Amniotic epithelial cell (primary cell): ENCODE measurements around the gene KIF2C.
"Not testable (repeated sequence)": the region's sequence is repeated elsewhere in the genome, so short reads cannot be mapped to it uniquely, and the experiment has no call there.

Experiments used
- DNase-seq: peaks from one replicate; pipeline ENCODE4 v3.0.0-alpha.2; 2010; ENCODE audit warnings: low read depth

KIF2C gene

DNA sequence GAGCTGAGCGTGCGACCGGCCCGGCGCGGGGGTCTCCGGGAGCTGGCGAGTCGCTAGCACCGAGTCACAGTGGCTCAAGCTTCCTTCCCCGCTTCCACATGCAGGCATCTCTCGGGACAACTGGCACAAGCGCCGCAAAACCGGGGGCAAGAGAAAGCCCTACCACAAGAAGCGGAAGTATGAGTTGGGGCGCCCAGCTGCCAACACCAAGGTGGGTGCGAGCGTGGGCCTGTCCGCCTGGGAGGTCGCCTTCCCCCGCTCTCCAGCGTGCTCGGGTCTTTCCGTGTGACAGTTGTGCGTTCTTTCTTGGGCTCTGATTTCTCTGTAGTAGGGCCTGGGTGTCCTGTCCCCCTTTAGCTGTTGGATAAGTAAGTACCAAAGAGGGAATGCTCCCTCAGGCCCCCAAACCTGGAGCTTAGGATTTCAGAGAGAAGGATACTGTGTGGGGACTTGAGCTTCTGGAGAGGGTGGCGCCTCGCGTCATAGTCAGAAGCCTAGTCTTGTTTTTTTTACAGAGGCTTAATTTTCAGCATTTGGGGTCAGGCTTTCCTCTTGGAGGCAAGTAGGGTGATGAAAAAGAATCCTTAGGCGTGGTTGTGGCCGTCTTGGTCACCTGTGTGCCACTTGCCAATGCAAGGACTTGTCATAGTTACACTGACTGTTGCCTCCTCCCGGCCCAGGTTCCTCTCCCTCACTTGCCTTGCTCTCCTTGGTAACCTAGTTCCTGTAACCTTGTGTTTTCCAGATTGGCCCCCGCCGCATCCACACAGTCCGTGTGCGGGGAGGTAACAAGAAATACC, 36.5 kb downstream of the KIF2C start:
- DNase-seq: no peak

DNA sequence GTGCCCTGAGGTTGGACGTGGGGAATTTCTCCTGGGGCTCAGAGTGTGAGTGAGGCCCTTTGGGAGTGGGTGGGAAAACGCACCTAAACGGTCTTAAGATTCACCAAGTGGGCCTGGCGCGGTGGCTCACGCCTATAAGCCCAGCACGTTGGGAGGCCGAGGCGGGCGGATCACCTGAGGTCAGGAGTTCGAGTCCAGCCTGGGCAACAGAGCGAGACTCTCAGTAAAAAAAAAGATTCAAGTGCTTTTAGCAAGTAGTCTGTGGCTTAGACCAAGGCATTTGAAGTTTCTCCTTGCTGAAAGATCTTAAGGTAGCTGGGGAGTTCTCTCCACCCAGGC, 37.1 kb downstream of the KIF2C start:
- DNase-seq: no peak

DNA sequence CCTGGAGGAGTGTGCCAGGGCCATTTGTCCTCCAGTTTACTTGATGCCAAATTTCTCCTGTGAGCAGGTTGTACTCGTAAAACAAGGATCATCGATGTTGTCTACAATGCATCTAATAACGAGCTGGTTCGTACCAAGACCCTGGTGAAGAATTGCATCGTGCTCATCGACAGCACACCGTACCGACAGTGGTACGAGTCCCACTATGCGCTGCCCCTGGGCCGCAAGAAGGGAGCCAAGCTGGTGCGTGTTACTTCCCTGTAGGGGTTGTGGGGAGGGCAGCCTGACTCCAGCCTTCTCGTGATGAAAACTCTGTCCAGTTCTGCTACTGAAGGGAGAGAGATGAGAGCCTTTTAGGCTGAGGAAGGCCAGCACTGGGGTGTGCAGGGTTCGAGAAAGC, 37.9 kb downstream of the KIF2C start:
- DNase-seq: no peak

DNA sequence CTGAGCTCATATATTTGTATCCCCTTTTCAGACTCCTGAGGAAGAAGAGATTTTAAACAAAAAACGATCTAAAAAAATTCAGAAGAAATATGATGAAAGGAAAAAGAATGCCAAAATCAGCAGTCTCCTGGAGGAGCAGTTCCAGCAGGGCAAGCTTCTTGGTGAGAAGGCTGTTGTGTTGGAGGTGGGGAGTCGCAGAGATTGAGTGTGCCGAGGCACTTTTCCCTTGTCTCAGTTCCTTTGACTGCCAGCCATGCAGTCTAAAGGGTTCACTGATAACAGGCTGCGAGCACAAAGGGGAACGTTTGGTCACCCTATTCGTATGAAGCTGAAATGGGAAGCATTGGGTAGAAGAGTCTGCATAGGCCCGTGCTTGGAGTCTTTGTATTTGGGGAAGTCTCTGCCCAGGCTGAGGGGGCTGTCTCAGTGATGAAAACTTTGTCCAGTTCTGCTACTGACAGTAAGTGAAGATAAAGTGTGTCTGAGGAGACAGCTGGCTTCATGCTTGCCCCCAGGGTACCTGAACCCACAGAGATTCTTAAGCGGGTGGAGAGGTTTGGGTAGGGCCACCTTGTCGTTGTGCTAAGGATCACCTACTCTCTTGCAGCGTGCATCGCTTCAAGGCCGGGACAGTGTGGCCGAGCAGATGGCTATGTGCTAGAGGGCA, 38.5 kb downstream of the KIF2C start:
- no peak for DNase-seq

DNA sequence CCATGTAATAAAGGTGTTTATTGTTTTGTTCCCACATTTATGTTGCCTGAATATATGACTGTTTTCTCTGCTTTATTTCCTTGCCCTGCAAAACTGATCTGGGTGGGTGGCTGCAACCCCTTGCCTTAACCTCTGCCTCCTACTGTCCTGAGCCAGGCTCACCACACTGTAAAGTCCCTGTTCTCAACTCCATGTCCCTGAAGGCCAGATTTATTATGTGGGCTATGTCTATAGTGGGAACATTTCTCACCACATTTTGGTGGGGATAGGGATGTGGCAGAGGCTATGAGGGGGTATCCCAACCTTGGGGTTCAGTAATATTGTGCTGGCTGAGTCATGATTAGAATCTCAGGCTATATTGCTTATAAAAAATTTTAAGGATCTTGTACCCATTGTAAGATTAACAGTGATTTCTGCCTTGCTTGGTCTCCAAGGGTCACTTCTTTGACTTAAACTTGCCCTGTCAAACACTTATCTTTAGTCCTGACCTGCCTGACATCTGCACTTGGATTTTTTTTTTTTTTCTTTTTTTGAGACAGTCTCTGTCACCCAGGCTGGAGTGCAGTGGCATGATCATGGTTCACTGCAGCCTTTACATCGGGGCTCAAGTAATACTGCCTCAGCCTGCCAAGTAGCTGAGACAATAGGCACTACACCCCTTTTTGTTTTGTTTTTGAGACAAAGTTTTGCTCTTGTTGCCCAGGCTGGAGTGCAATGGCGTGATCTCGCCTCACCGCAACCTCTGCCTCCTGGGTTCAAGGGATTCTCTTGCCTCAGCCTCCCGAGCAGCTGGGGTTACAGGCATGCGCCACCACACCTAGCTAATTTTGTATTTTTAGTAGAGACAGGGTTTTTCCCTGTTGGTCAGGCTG, 39.3 kb downstream of the KIF2C start:
- no peak for DNase-seq

DNA sequence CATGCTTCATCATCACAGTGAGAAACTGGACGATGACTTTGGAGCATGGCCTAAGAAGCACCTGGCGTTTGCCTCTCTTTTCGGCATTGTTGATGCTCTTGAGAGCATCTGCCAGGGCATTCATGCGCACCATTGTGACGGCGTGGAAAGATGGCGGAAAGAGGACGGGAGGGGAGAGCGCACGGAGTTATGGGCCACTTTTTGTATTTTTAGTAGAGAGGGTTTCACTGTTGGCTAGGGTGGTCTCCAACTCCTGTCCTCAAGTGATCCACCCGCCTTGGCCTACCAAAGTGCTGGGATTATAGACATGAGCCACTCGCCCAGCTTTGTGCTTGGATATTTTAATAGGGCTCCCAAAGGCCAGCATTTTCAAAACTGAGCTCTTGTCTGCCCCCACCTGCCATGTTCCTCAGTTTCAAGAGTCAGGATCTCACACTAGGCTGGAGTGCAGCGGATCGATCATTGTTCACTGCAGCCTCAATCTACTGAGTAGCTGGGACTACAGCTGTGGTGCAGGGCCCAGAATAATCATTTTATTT, 41.0 kb downstream of the KIF2C start:
- DNase-seq: no peak

DNA sequence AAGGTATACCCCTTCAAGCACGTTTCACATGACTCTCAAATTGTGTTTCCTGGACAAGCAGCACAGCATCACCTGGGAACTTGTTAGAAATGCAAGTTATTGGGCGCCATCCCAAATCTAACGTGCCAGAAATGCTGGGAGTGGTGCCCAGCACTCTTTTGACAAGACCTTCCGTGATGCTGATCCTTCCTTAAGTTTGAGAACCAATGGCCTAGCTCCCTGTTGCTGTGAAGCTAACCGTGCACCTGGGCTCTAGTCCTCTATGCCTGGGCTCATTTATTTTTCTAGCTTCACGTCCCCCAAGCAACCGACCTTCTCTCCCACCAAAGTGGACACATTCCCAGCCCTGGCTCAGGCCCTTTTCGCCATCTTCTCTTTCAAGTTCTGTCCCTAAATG, 44.1 kb downstream of the KIF2C start:
- DNase-seq: no peak

DNA sequence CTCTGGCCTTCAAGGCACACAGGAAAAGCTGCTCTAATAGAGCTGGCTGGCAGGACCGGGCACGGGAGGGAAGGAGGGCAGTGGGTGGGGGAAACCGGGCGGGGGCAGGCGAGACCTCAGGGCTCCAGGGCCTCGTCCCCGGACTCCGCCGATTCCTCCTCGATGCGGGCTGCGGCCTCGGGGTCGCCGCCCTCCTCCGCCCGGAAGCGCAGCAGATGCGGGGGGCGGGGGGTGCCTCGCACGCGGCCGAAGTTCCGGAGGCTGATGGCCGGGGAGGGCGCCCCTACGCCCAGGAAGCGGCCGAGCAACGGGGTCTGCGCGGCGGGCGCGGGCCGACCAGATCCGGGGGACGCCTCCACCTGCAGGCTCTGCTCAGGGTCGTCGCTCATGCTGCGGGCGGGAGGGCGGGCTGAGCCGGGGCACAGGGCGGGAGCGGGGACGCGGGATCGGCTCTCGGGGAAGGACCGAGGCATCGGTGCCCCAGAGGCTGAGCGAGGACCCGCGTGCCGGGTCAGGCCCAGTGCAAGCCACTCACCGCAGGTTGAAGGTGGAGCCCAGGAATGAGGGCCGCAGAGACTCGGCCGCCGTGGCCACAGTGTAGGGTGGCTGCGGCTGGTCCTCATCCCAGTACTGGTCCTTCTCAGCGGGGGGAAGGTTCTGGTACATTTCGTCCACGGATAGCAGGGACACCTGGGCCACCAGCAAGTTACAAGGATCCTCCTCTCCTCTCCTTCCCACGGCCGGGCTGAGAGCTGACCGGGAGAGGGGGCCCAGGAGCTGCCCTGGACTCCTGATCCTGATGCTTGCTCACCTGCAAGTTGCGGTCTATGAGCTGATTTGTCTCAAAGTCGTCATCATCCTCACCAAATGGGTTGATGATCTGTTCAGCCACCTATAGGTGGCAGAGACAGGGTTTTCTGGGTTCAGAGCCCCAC, 44.7 kb downstream of the KIF2C start:
- no peak for DNase-seq

DNA sequence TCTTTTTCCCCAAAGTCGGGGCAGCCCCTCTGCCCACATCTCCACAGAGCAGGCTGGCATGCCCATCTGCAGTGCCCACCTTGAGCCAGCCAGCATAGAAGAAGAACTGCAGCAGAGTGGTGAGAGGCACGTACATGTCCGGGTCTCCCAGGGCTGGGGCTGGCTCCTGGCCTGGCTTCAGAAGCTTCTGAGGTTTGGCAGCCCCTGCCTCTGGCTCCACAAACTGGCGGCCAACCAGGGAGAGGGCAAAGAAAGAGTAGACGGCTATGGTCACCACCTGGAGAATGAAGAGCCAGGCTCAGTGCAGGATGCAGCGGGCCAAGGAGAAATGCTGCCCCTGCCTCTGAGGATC, 45.4 kb downstream of the KIF2C start:
- no peak for DNase-seq

DNA sequence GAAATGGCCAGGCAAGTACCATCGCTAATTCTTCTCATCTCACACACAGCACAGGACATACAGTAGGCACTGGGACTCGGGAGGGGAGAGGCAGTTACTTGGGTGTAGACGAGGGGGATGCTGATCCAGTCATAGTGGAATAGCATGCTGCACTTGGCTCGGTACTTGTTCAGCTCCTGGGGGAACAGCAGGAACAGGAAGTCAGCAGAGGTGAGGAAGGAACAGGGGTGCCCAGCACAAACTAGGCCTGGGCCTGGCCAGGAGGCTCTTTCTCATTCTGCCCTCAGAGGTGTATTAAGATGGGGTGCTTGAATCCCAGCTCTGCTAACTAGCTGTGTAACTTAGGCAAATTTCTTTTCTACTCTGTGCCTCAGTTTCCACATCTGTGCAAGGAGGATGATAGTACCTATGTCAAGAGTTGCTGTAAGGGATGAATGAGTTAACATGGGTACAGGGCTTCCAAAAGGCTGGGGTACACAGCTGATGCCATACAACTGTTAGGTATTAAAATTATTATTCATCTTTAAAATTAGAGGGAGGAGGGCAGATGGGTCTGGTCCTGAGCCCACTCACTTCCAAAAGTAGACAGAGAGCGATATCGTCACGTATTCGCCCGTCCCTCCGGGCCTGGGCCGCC, 46.0 kb downstream of the KIF2C start:
- DNase-seq: no peak

DNA sequence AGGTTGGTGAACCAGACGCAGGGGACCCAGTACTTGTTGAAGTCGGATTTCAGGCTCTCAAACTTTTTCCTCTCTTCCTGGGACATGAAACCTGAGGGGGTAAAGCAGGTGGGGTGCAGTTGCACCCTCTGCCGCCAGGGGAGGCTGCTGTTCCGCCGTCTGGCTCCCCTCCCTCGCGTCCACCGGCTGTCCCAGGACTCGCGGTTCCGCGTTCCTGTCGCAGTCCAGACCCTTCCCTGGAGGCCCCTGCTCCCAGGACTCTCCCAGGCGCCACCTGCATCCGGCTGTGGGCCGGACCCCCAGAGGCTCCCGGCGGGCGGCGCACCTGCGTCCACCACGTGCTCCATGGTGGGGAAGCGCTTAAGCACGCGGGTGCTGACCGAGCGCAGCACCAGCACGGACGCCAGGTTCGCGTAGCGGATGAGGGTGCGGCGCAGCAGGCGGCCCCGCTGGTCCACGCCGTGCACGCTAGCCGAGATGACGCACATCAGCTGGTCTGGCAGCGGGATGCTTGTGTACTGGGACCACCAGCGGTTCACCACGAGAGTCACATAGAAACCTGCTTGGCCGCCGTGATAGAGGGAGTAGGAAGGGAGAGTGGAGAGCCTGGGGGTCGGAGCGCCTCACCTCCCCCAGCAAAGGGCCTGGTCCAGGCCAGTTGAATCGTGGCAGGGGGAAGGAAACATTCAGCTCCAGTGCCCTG, 46.7 kb downstream of the KIF2C start:
- peak; percentile 43 for DNase-seq

DNA sequence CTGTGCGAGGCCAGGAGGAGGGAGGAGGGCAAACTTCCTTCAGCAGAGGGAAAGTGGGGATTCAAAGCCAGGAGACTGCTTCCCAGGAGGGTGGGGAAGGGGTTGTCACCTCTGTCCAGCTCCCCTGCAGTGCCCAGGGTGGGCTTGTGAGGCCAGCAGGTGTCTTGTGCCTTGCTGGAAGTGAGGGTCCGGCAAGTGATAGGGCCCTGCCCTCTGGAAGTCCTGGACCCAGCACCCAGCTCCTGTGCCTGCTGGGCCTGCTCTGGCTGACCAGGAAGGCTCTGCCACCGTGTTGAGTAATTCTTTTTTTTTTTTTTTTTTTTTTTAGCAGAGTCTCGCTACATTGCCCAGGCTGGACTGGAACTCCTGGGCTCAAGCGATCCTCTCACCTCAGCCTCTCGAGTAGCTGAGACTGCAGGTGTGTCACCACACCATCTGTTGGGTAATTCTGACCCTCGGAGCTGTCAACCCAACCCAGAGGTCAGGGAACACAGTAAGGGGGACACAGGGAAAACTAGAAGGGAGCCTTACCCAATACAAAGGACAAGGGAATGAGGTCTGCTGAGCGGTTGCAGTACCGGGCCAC, 47.3 kb downstream of the KIF2C start:
- no peak for DNase-seq

DNA sequence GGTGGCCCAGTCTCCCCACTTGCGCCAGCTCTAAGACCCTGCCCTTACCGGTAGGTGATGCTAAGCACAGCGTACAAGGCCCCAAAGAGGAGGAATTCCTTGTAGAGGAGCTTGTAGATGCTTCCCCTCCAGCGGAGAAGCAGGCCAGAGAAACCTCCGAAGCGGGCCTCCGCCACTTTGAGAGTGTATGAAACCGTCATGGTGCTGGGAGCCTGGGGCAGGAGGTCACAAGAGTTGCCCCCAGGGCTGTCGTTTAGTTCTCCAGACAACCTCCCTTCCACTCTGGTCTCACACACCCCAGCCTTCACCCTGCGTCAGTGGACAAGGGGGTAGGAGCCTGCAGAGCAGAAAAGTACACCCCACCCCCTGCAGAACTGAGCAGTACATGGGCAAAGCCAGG, 47.9 kb downstream of the KIF2C start:
- no peak for DNase-seq

DNA sequence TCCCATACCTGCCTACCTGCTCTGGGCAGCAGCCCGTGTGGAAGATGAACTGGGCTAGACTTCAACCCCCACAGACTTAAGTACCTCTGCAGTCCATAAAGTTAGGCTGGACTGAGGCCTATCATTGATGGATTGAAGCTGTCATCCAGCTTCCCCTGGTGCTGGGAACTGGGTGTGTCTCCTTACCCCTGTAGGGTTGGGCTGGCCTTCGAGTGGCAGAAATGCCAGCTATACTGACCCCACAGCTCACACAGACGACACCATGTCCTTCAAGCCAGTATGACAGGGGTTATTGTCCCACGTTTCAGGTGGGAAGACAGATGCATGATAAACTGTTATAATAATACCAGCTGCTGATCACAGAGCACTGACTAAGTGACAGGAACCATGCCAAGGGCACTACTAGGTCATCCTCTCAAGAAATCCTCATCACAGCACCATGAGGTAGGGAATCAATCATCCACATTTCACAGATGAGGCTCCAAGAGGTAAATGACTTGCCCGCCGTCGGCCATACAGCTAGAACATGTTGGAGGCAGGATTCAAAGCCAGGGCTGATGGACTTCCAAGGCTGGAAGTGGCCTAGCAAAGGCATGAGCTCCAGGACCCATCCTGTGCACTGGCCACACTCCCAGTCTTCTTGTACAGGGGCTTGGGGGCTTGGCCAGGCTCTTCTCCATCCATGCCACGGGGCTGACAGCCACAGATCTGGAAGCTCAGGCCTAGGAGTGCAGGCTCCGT, 48.7 kb downstream of the KIF2C start, which contains the start of gene BEST4:
BEST4 (minus strand) TSS at position 51 of the 741 bp plus-strand sequence. CDS start 465 bp downstream, outside the sequence.
- DNase-seq: no peak

DNA sequence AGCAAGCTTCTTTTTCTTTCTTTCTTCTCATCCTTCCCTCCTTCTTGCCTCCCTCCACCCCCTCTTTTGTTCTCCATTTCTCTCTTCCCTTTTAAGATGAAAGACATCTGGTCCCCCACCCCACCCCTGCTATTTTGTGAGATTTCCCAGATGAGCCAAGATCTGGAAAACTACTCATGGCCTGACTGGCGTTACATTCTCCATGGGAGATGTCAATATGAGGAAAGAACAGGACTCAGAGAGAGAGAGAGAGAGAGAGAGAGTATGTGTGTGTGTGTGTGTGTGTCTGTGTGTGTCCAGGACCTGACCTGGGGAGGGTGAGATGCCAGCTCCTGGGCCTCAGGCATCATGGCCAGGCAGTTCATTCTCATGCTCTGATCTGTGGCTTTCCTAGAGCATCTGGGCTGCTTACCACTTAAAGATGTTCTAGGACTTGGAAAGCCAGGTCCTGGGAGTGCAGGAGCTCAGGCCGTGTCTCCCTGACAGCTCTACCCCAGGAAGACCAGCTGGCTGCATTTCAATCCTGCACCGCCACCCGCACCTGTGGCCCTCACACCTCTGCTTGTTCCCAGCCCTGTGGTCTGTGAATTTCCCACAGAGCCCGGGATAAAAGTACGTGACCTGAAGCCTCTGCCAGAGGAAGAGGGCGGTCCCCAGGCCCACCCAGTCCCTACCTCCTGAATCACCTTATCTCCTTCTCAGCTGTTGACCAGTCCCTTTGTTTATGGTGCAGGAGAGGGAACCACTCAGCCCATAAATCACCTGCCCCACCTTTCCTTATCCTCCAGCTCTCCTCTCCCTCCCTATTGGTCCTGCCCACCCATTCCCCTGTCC, 51.5 kb downstream of the KIF2C start:
- DNase-seq: no peak

DNA sequence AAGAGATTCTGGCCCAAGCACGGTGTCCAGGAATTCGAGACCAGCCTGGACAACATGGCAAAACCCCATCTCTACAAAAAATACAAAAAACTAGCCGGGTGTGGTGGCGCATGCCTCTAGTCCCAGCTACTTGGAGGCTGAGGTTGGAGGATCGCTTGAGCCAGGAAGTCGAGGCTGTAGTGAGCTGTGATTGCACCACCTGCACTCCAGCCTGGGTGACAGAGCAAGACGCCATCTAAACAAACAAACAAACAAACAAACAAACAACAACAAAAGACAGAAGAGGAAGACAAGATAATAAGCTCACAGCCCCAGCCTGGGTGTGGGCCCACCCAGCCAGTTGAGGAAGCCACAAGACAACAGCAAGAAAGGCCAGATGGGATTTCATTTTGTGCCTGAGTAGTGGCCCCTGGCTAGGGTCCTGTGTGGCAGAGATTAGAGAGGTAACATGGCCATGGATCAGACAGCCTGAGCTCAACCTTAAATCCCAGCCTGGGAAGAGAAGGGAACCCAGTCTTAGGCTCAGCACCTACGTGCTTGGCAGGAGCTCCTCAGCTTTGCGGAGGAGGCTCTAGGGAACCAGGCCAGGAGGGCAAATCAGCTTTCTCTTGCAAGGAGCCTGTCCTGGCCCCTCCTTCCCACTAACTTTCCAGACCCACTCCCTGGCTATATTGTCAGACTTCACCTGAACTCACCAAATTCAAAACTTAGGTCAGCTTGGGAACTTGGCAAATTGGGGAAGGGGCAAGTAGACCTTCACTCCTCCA, 53.3 kb downstream of the KIF2C start:
- DNase-seq: peak; percentile 38

DNA sequence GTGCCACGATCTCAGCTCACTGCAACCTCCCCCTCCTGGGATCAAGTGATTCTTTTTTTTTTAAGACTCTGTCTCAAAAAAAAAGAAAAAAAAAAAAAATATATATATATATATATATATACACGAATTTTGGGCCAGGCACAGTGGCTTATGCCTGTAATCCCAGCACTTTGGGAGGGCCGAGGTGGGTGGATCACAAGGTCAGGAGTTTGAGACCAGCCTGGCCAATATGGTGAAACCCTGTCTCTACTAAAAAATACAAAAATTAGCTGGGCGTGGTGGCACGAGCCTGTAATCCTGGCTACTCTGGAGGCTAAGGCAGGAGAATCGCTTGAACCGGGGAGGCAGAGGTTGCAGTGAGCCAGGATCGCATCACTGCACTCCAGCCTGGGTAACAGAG, 58.2 kb downstream of the KIF2C start:
- not testable (repeated sequence) for DNase-seq
